ENCODE results near the gene PPP2R2D. TPM values are rescaled to one million over a fixed set of nuclear protein-coding genes. Genes with fewer than 3 reads are reported as not detected.

The PPP2R2D gene
- total RNA-seq, 4 donors from 2014 or later = 23.9 to 48.6 (median 36.7) TPM

- H3K4me3 ChIP-seq (ENCODE audit: low read depth, poor library complexity, severe bottlenecking) = no peak overlapping the region
- DNase-seq (ENCODE audit: low spot score in 2 of 2) = no peak
- TF ChIP-seq CTCF (IDR thresholded peaks at IDR 0.05) (no peak), POLR2A (IDR thresholded peaks at IDR 0.05) (no peak)
- WGBS, 2 donors = 96% methylated on average over 10 of the region's 10 CpGs
- intact Hi-C loops (cut with DNase I; ENCODE audit: low total_unique reads) = no loop called here
These were observed 25.4 kb downstream of the PPP2R2D start for GRCh38 chr10:131926253-131926652.

GRCh38 chr10:131926743-131927595 is 26.2 kb downstream of the PPP2R2D start:
- intact Hi-C loops (cut with DNase I; ENCODE audit: low total_unique reads) = no loop called here
- H3K4me3 ChIP-seq (ENCODE audit: low read depth, poor library complexity, severe bottlenecking) = no peak overlapping the region
- TF ChIP-seq POLR2A (IDR thresholded peaks at IDR 0.05) = no peak
- TF ChIP-seq CTCF (IDR thresholded peaks at IDR 0.05) = no peak
- DNase-seq (ENCODE audit: low spot score in 2 of 2) = no peak
- 96% methylated on average over 28 of the region's 28 CpGs for WGBS, 2 donors

- no peak for TF ChIP-seq POLR2A (IDR thresholded peaks at IDR 0.05)
- TF ChIP-seq CTCF (IDR thresholded peaks at IDR 0.05) = no peak
- intact Hi-C loops (cut with DNase I; ENCODE audit: low total_unique reads) = no loop called here
- 77 to 78% methylated on average over 18 of the region's 18 CpGs for WGBS, 2 donors
- no peak overlapping the region for H3K4me3 ChIP-seq (ENCODE audit: low read depth, poor library complexity, severe bottlenecking)
- no peak for DNase-seq (ENCODE audit: low spot score in 2 of 2)
These were observed 27.7 kb downstream of the PPP2R2D start for GRCh38 chr10:131928248-131929095.

GRCh38 chr10:131929122-131929845 is 28.5 kb downstream of the PPP2R2D start:
- TF ChIP-seq CTCF (IDR thresholded peaks at IDR 0.05) = no peak
- TF ChIP-seq POLR2A (IDR thresholded peaks at IDR 0.05) = no peak
- no peak overlapping the region for H3K4me3 ChIP-seq (ENCODE audit: low read depth, poor library complexity, severe bottlenecking)
- intact Hi-C loops (cut with DNase I; ENCODE audit: low total_unique reads) = no loop called here
- no peak for DNase-seq (ENCODE audit: low spot score in 2 of 2)
- WGBS, 2 donors = 85% methylated on average over 23 of the region's 23 CpGs

- intact Hi-C loops (cut with DNase I; ENCODE audit: low total_unique reads) = no loop called here
- 85 to 86% methylated on average over 4 of the region's 4 CpGs for WGBS, 2 donors
- no peak for DNase-seq (ENCODE audit: low spot score in 2 of 2)
- no peak overlapping the region for H3K4me3 ChIP-seq (ENCODE audit: low read depth, poor library complexity, severe bottlenecking)
- no peak for TF ChIP-seq CTCF (IDR thresholded peaks at IDR 0.05)
- TF ChIP-seq POLR2A (IDR thresholded peaks at IDR 0.05) = no peak
These were observed 29.3 kb downstream of the PPP2R2D start for GRCh38 chr10:131930150-131930549.

All from lower leg skin (tissue), 4 donors.